PC-3 (cell line): ENCODE data around the gene PLXNA4. TPM values are rescaled to one million over a fixed set of nuclear protein-coding genes. Genes with fewer than 3 reads are reported as not detected.

Experiments
- ATAC-seq: fragments of 200-7000 bp; cut with Tn5 transposase; 2 replicates; pipeline ENCODE4 v1.9.1; 2020; ENCODE audit warnings: mild to moderate bottlenecking, moderate library complexity
- BruUV-seq: library from RNA; stranded (reverse); fragments of 400-500 nt; replicated peaks from 2 replicates; lab custom pipeline; 2021; lab: Mats Ljungman, UMichigan
- CTCF ChIA-PET: fragments of 300-600 bp; sonication (Branson Sonifier 250); formaldehyde crosslinking; loops from one replicate; lab custom pipeline; 2022; ENCODE audit warnings: antibody characterized with exemption; lab: Charles Lee
- POLR2A ChIA-PET: fragments of 300-600 bp; sonication (Branson Sonifier 250); formaldehyde crosslinking; loops from one replicate; lab custom pipeline; 2022; ENCODE audit warnings: antibody characterized with exemption; ENCODE audit not compliant: unreplicated experiment; lab: Charles Lee
- DNase-seq: peaks from one replicate; pipeline ENCODE4 v3.0.0-alpha.2; 2015
- H2AFZ ChIP-seq: fragments of 300-600 bp; sonication (generic); 2 replicates; pipeline ENCODE4 v1.6.0; 2016; ENCODE audit warnings: antibody characterized with exemption, low read length
- H3F3A ChIP-seq: fragments of 300-600 bp; sonication (generic); one replicate; pipeline ENCODE4 v1.6.0; 2017; ENCODE audit warnings: antibody characterized with exemption, low read length, control low read depth, mild to moderate bottlenecking; ENCODE audit not compliant: unreplicated experiment
- H3K27ac ChIP-seq: fragments of 300-600 bp; sonication (generic); 2 replicates; pipeline ENCODE4 v1.5.1; 2016; ENCODE audit warnings: mild to moderate bottlenecking, low read length
- H3K27me3 ChIP-seq: fragments of 300-600 bp; sonication (generic); 2 replicates; pipeline ENCODE4 v1.6.1; 2016; ENCODE audit warnings: low read length, mixed read lengths
- H3K36me3 ChIP-seq: fragments of 300-600 bp; sonication (generic); 2 replicates; pipeline ENCODE4 v1.6.1; 2016; ENCODE audit warnings: low read depth, mixed run types, low read length, mixed read lengths
- H3K4me1 ChIP-seq: fragments of 300-600 bp; sonication (generic); 2 replicates; pipeline ENCODE4 v1.5.1; 2016; ENCODE audit warnings: low read length; ENCODE audit not compliant: insufficient read depth
- H3K4me2 ChIP-seq: fragments of 300-600 bp; sonication (generic); 2 replicates; pipeline ENCODE4 v1.6.0; 2016; ENCODE audit warnings: low read length
- H3K4me3 ChIP-seq: fragments of 300-600 bp; sonication (generic); 2 replicates; pipeline ENCODE4 v1.5.1; 2016; ENCODE audit warnings: mild to moderate bottlenecking, low read length, mixed read lengths
- H3K79me2 ChIP-seq: fragments of 300-600 bp; sonication (generic); 2 replicates; pipeline ENCODE4 v1.6.1; 2017; ENCODE audit warnings: low read length, mixed read lengths
- H3K9ac ChIP-seq: fragments of 300-600 bp; sonication (generic); 2 replicates; pipeline ENCODE4 v1.6.0; 2016; ENCODE audit warnings: mild to moderate bottlenecking, low read length
- H3K9me2 ChIP-seq: fragments of 300-600 bp; sonication (generic); replicated peaks from 2 replicates; pipeline ENCODE4 v1.6.1; 2016; ENCODE audit warnings: mixed run types, low read length, mixed read lengths
- H3K9me3 ChIP-seq: fragments of 300-600 bp; sonication (generic); 2 replicates; pipeline ENCODE4 v1.6.1; 2016; ENCODE audit warnings: low read length, mixed read lengths
- H4K20me1 ChIP-seq: fragments of 300-600 bp; sonication (generic); 2 replicates; pipeline ENCODE4 v1.6.1; 2016; ENCODE audit warnings: low read length, mixed read lengths
- CTCF ChIP-seq: fragments of 300-600 bp; sonication (generic); conservative IDR thresholded peaks from 2 replicates; pipeline ENCODE4 v1.5.1; 2017; ENCODE audit warnings: antibody characterized with exemption, low read depth, mild to moderate bottlenecking, low read length
- EZH2 ChIP-seq: fragments of 300-600 bp; sonication (generic); IDR thresholded peaks from one replicate; pipeline ENCODE4 v1.6.1; 2017; ENCODE audit warnings: antibody characterized with exemption, mild to moderate bottlenecking, low read length; ENCODE audit not compliant: unreplicated experiment
- EZH2phosphoT487 ChIP-seq: fragments of 300-600 bp; sonication (generic); IDR thresholded peaks from 2 replicates; pipeline ENCODE4 v1.6.1; 2018; ENCODE audit warnings: mild to moderate bottlenecking, antibody characterized with exemption, low read length, borderline replicate concordance
- intact Hi-C: fragments of 100-400 bp; cut with micrococcal nuclease; formaldehyde crosslinking; loops from 2 replicates; pipeline ENCODE4 v1.9.0; 2023
- total RNA-seq: library from RNA; depleted of rRNA; stranded (reverse); fragments of >200 nt; gene quantifications from 2 replicates; pipeline ENCODE4 v1.2.3, GENCODE V29; 2014

Gene PLXNA4
- total RNA-seq, 1 experiment from 2014 or later = 1.2 TPM

DNA sequence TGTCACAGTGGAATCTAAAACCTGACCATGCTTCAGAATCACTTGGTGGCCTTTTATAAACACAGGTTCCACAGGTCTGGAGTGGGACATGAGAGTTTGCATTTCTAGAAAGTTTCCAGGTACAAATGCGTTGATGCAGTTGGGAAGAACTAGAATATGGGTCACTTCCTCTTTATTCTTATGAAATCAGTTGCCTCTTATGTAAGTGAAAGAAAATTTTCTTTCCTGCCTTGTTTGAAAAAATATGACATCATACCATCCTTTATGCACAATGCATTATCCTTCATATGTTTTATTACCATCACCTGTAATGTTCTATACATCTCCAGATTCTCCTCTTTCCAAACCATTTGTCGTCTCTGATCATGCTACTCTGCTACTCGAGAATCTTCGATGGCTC, 44.0 kb downstream of the PLXNA4 start:
- Histone ChIP-seq H3K36me3 (no peaks in the 10 kb centered on the region), H3K79me2 (no peaks in the 10 kb centered on the region), H3K4me1 (peaks cover 10% of the 10 kb centered on the region), H3K9me2 (no peaks in the 10 kb centered on the region), H3K4me2 (no peak overlapping the region), H3K27me3 (no peaks in the 10 kb centered on the region), H3K27ac (no peak overlapping the region), H4K20me1 (no peaks in the 10 kb centered on the region), H3K9me3 (no peaks in the 10 kb centered on the region), H3F3A (no peaks in the 10 kb centered on the region), H3K9ac (no peak overlapping the region), H2AFZ (no peak overlapping the region), H3K4me3 (no peak overlapping the region)
- intact Hi-C loops = no loop called here
- CTCF ChIA-PET = no interaction called here
- DNase-seq = no peak
- no peak for ATAC-seq
- no TSS peak for BruUV-seq
- TF ChIP-seq EZH2 = no peak
- no peak for TF ChIP-seq EZH2phosphoT487
- no peak for TF ChIP-seq CTCF
- POLR2A ChIA-PET = no interaction called here

DNA sequence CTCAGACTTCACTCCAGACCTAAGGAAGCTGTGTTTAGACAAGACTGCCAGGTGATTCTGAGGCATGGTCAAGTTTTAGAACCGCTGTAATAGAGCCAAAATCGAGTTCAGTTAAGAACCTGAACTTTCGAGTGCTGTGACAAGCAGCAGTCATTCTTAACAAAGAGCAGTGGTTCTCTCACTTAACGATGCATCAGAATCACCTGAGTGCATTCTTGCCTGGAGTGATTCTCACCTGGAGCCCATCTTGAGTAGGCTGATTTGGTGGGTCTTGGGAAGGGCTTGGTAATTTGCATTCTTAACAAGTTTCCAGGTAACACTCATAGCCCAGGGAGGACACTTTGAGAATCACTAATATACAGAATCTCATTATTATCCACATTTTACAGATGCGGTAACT, 44.7 kb downstream of the PLXNA4 start:
- Histone ChIP-seq H4K20me1 (no peaks in the 10 kb centered on the region), H3K4me1 (peaks cover 5% of the 10 kb centered on the region), H3K79me2 (no peaks in the 10 kb centered on the region), H3K4me2 (no peak overlapping the region), H3K9ac (no peak overlapping the region), H2AFZ (no peak overlapping the region), H3K27me3 (no peaks in the 10 kb centered on the region), H3K9me2 (no peaks in the 10 kb centered on the region), H3K9me3 (no peaks in the 10 kb centered on the region), H3K36me3 (no peaks in the 10 kb centered on the region), H3K4me3 (no peak overlapping the region), H3F3A (no peaks in the 10 kb centered on the region), H3K27ac (no peak overlapping the region)
- BruUV-seq = no TSS peak
- ATAC-seq (no peak), DNase-seq (no peak)
- intact Hi-C loops = no loop called here
- ChIA-PET POLR2A (no interaction called here), CTCF (no interaction called here)
- no peak for TF ChIP-seq CTCF
- TF ChIP-seq EZH2phosphoT487 = no peak
- no peak for TF ChIP-seq EZH2

DNA sequence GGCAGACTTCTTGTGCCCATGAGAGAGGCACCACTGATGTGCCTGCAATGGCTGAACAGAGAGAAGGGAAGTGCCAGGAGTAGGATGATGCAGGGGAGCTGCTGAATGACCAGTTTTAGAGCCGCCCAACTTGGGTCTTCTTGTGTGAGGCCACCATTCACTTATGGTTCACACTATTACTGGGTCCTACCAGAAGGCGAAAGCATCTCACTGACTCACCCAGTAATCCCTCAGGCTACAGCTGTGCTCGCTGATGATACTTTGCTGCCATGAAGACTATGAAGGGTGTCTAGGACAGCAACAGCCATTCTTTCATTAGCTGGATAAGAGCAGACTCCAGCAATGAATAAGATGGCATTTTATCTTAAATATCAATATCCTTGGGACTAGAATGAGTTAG, 47.6 kb downstream of the PLXNA4 start:
- no peaks in the 10 kb centered on the region for H3F3A ChIP-seq
- no peaks in the 10 kb centered on the region for H3K9me2 ChIP-seq
- H4K20me1 ChIP-seq = no peaks in the 10 kb centered on the region
- TF ChIP-seq EZH2 (no peak), CTCF (no peak)
- intact Hi-C loops = no loop called here
- DNase-seq (no peak), ATAC-seq (no peak)
- no peaks in the 10 kb centered on the region for H3K9me3 ChIP-seq
- ChIA-PET POLR2A (no interaction called here), CTCF (no interaction called here)
- no peak overlapping the region for H3K4me3 ChIP-seq
- H3K27ac ChIP-seq = no peak overlapping the region
- no peaks in the 10 kb centered on the region for H3K27me3 ChIP-seq
- H3K36me3 ChIP-seq = no peaks in the 10 kb centered on the region
- BruUV-seq = no TSS peak
- no peaks in the 10 kb centered on the region for H3K4me1 ChIP-seq
- H2AFZ ChIP-seq = no peak overlapping the region
- H3K9ac ChIP-seq = no peak overlapping the region
- no peak overlapping the region for H3K4me2 ChIP-seq
- H3K79me2 ChIP-seq = no peaks in the 10 kb centered on the region
